Lower leg skin (tissue), 4 donors: ENCODE measurements around the gene HMOX2. TPM values are rescaled to one million over a fixed set of nuclear protein-coding genes. Genes with fewer than 3 reads are reported as not detected.

ENCODE experiments used
- DNase-seq, 2 donors: peaks; one replicate each; pipeline ENCODE4 v3.0.0-alpha.2; 2019; ENCODE audit warnings: low spot score in 2 of 2
- H3K4me3 ChIP-seq: fragments of 200-600 bp; sonication (generic); 2 replicates; pipeline ENCODE4 v1.5.1; 2017; ENCODE audit warnings: mild to moderate bottlenecking, low read depth; ENCODE audit not compliant: poor library complexity, severe bottlenecking
- POLR2A ChIP-seq, 2 donors: fragments of 450-650 bp; IDR thresholded peaks; one replicate each; pipeline ENCODE4 v1.6.1; 2016 to 2017; ENCODE audit warnings: antibody characterized with exemption in 2 of 2, mild to moderate bottlenecking in 1 of 2, moderate library complexity in 1 of 2
- WGBS, 2 donors: methylation state at CpG; one replicate each; pipeline ENCODE4 v1.1.5; 2018; 5-methylcytosine and 5-hydroxymethylcytosine counted together
- intact Hi-C: fragments of 100-400 bp; cut with DNase I; formaldehyde crosslinking; loops from one replicate; pipeline ENCODE4 v1.15.0; 2023; ENCODE audit warnings: low total_unique reads
- total RNA-seq, 4 donors: library from RNA; depleted of rRNA; stranded (reverse); fragments of >200 nt; gene quantifications; one replicate each; pipeline ENCODE4 v1.1.0, GENCODE V29; 2016
- TF ChIP-seq, protein P1 (sequence below), 3 donors: fragments of 450-650 bp; IDR thresholded peaks; one replicate each; pipeline ENCODE4 v1.5.1; 2016; ENCODE audit warnings: antibody characterized with exemption in 3 of 3, mild to moderate bottlenecking in 3 of 3, moderate library complexity in 2 of 3

HMOX2 gene
- total RNA-seq, 4 donors from 2014 or later = 48.8 to 70.6 (median 59.0) TPM

- intact Hi-C loops = no loop called here
- WGBS, 2 donors = 95 to 96% methylated on average over 10 of the region's 10 CpGs
- H3K4me3 ChIP-seq = no peak overlapping the region
- TF ChIP-seq, protein P1, sequence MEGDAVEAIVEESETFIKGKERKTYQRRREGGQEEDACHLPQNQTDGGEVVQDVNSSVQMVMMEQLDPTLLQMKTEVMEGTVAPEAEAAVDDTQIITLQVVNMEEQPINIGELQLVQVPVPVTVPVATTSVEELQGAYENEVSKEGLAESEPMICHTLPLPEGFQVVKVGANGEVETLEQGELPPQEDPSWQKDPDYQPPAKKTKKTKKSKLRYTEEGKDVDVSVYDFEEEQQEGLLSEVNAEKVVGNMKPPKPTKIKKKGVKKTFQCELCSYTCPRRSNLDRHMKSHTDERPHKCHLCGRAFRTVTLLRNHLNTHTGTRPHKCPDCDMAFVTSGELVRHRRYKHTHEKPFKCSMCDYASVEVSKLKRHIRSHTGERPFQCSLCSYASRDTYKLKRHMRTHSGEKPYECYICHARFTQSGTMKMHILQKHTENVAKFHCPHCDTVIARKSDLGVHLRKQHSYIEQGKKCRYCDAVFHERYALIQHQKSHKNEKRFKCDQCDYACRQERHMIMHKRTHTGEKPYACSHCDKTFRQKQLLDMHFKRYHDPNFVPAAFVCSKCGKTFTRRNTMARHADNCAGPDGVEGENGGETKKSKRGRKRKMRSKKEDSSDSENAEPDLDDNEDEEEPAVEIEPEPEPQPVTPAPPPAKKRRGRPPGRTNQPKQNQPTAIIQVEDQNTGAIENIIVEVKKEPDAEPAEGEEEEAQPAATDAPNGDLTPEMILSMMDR (IDR thresholded peaks at IDR 0.05) = no peak
- no peak for TF ChIP-seq POLR2A (IDR thresholded peaks at IDR 0.05)
- no peak for DNase-seq
Measured at GRCh38 chr16:4532238-4532637, 56.0 kb downstream of the HMOX2 start.

- no peak for DNase-seq
- 89 to 95% methylated on average over 6 of the region's 6 CpGs for WGBS, 2 donors
- intact Hi-C loops = no loop called here
- TF ChIP-seq, protein P1 (IDR thresholded peaks at IDR 0.05) = no peak
- TF ChIP-seq POLR2A (IDR thresholded peaks at IDR 0.05) = no peak
- H3K4me3 ChIP-seq = no peak overlapping the region
Measured at GRCh38 chr16:4533490-4533889, 57.3 kb downstream of the HMOX2 start.

GRCh38 chr16:4534151-4534790, 58.1 kb downstream of the HMOX2 start:
- no peak for DNase-seq
- WGBS, 2 donors = 85 to 86% methylated on average over 13 of the region's 13 CpGs
- intact Hi-C loops = no loop called here
- H3K4me3 ChIP-seq = no peak overlapping the region
- TF ChIP-seq, protein P1 (IDR thresholded peaks at IDR 0.05) = no peak

GRCh38 chr16:4535627-4536108, 59.5 kb downstream of the HMOX2 start:
- intact Hi-C loops = no loop called here
- DNase-seq = no peak
- TF ChIP-seq POLR2A (IDR thresholded peaks at IDR 0.05) = no peak
- TF ChIP-seq, protein P1 (IDR thresholded peaks at IDR 0.05) = no peak
- no peak overlapping the region for H3K4me3 ChIP-seq
- WGBS, 2 donors = 71 to 73% methylated on average over 7 of the region's 7 CpGs

DNA sequence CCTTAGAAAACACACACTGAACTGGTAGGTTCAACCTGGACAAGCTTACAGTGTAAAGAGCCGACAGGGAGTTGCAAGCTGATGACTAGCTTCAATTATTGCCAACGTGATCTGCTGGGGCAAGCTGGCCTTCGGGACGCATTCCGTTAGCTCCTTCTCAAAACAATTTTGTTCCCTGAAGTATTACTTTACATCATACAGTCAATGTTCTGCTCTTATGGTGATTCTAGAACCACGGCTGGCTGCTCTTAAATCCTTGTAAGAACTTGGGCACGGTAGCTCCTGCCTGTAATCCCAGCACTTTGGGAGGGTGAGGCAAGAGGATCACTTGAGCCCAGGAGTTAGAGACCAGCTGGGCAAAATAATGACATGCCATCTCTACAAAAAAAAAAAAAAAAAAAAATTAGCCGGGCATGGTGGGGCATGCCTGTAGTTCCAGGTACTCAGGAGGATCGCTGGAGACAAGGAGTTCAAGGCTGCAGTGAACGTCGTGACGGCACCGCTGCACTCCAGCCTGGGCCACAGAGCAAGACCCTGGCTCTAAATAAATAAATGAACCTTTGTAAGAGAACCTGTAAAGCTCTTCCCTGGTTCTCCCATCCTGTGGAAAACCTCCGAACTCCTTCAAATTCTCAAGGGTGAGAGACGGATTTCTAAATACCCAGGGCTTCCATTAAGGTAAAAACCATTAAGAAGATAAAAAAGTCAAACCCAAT, 60.4 kb downstream of the HMOX2 start:
- no peak overlapping the region for H3K4me3 ChIP-seq
- no peak for TF ChIP-seq POLR2A (IDR thresholded peaks at IDR 0.05)
- TF ChIP-seq, protein P1 (IDR thresholded peaks at IDR 0.05) = no peak
- intact Hi-C loops = no loop called here
- no peak for DNase-seq
- WGBS, 2 donors = 54 to 64% methylated on average over 15 of the region's 15 CpGs
